HG02763 (cell line): ENCODE data around the gene PCP4.

Source experiments
- ATAC-seq: cut with Tn5 transposase; IDR thresholded peaks from one replicate; pipeline ENCODE4 v1.9.1; 2021; ENCODE audit warnings: mild to moderate bottlenecking, moderate library complexity; ENCODE audit not compliant: unreplicated experiment

PCP4 gene

GRCh38 chr21:39969691-39970364 lies 102.6 kb downstream of the PCP4 start:
- ATAC-seq, result no peak

GRCh38 chr21:39971956-39972355 lies 104.7 kb downstream of the PCP4 start:
- no peak for ATAC-seq

- no peak for ATAC-seq
These were observed 105.2 kb downstream of the PCP4 start for GRCh38 chr21:39972471-39972870.

DNA sequence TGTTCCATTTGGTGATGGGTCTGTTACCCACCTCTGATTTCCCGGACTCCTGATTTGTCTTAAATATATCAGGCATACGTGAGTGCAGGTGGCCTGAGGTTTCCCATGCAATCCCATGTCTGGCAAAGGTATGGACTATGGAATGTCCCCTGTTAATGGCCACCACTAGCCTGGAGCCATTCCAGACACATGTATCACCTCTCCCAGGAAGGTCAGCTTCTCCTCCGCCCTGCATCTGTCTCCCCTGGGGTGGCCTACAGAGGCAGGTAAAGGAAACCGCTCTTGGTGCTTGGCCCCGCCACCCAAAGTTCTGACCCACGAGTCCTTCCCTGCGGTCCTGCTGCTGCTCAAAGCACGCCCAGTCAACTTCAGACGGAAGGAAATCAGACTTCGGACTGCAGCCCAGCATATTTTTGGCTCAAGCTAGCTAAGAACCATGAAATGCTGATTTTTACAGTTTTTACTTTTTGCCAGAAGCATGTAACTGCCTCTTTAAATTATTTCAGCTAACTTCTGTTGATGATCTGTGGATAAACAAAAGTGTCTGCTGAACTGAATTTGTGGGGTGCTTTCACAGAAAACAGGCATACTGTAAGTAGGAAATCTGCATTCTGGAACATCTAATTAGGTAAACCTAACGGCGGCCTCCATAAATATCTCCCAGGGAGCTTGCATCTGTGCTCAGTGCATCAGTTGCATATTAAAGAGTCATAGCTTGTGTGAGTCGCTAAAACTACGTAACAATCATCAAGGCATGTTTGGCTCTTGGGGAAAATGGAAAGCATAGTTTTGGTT lies 105.9 kb downstream of the PCP4 start:
- ATAC-seq, result no peak

GRCh38 chr21:39976800-39977199 lies 109.6 kb downstream of the PCP4 start:
- ATAC-seq, result no peak
